Activated T-helper 17 cell treated with anti-CD3 and anti-CD28 coated beads, Interleukin-2, amount 50 U/mL, for 72 hours (primary cell): ENCODE measurements around the gene SH3RF1. TPM values are rescaled to one million over a fixed set of nuclear protein-coding genes. Genes with fewer than 3 reads are reported as not detected.
"Not testable (repeated sequence)": the region's sequence is repeated elsewhere in the genome, so short reads cannot be mapped to it uniquely, and the experiment has no call there.

ENCODE experiments used
- ATAC-seq: fragments of 150-1000 bp; cut with Tn5 transposase; replicated peaks from 2 replicates; pipeline ENCODE4 v1.10.0; 2021; ENCODE audit warnings: mild to moderate bottlenecking, moderate library complexity
- H3K27ac Mint-ChIP-seq: one replicate; pipeline ENCODE4 v1.8.0; 2022; ENCODE audit warnings: mixed read lengths
- H3K27me3 Mint-ChIP-seq: one replicate; pipeline ENCODE4 v1.8.0; 2022; ENCODE audit warnings: mixed read lengths
- H3K36me3 Mint-ChIP-seq: one replicate; pipeline ENCODE4 v1.8.0; 2022; ENCODE audit warnings: low read depth, mild to moderate bottlenecking, mixed read lengths
- H3K4me1 Mint-ChIP-seq: one replicate; pipeline ENCODE4 v1.8.0; 2022; ENCODE audit warnings: mixed read lengths
- H3K4me3 Mint-ChIP-seq: one replicate; pipeline ENCODE4 v1.8.0; 2022; ENCODE audit warnings: mild to moderate bottlenecking, mixed read lengths
- H3K9me3 Mint-ChIP-seq: one replicate; pipeline ENCODE4 v1.8.0; 2022; ENCODE audit warnings: mixed read lengths
- total RNA-seq, 2 donors: library from RNA; stranded (reverse); gene quantifications; one replicate each; pipeline ENCODE4 v1.2.3, GENCODE V29; 2022

Gene SH3RF1
- total RNA-seq, 2 donors from 2014 or later, result 0.26 to 1.4 TPM

- Mint-ChIP-seq H3K27me3 (peaks cover 7% of the 10 kb centered on the region), H3K4me3 (no peak overlapping the region), H3K4me1 (no peaks in the 10 kb centered on the region), H3K9me3 (no peaks in the 10 kb centered on the region), H3K27ac (no peak overlapping the region), H3K36me3 (no peaks in the 10 kb centered on the region)
- no peak for ATAC-seq
Measured at GRCh38 chr4:169286562-169287301, 16.0 kb upstream of the SH3RF1 start.

GRCh38 chr4:169283114-169283509 is 12.4 kb upstream of the SH3RF1 start:
- H3K27me3 Mint-ChIP-seq, result peaks cover 4% of the 10 kb centered on the region
- H3K4me1 Mint-ChIP-seq, result no peaks in the 10 kb centered on the region
- no peaks in the 10 kb centered on the region for H3K36me3 Mint-ChIP-seq
- H3K9me3 Mint-ChIP-seq, result no peaks in the 10 kb centered on the region
- no peak overlapping the region for H3K27ac Mint-ChIP-seq
- H3K4me3 Mint-ChIP-seq, result no peak overlapping the region
- no peak for ATAC-seq

GRCh38 chr4:169282429-169283113 is 11.8 kb upstream of the SH3RF1 start:
- peak; percentile 29 for ATAC-seq
- H3K36me3 Mint-ChIP-seq, result no peaks in the 10 kb centered on the region
- no peaks in the 10 kb centered on the region for H3K4me1 Mint-ChIP-seq
- no peak overlapping the region for H3K4me3 Mint-ChIP-seq
- peaks cover under 1% of the 10 kb centered on the region for H3K27me3 Mint-ChIP-seq
- no peaks in the 10 kb centered on the region for H3K9me3 Mint-ChIP-seq
- H3K27ac Mint-ChIP-seq, result no peak overlapping the region

- H3K36me3 Mint-ChIP-seq, result no peaks in the 10 kb centered on the region
- H3K4me3 Mint-ChIP-seq, result no peak overlapping the region
- H3K27ac Mint-ChIP-seq, result no peak overlapping the region
- H3K27me3 Mint-ChIP-seq, result peaks cover 17% of the 10 kb centered on the region
- no peaks in the 10 kb centered on the region for H3K9me3 Mint-ChIP-seq
- ATAC-seq, result no peak
- no peaks in the 10 kb centered on the region for H3K4me1 Mint-ChIP-seq
Measured at GRCh38 chr4:169279108-169279507, 8.4 kb upstream of the SH3RF1 start.

- no peak overlapping the region for H3K4me3 Mint-ChIP-seq
- H3K27ac Mint-ChIP-seq, result no peak overlapping the region
- H3K36me3 Mint-ChIP-seq, result no peaks in the 10 kb centered on the region
- no peak for ATAC-seq
- H3K4me1 Mint-ChIP-seq, result no peaks in the 10 kb centered on the region
- no peaks in the 10 kb centered on the region for H3K9me3 Mint-ChIP-seq
- H3K27me3 Mint-ChIP-seq, result peaks cover 17% of the 10 kb centered on the region
Measured at GRCh38 chr4:169278624-169279023, 7.9 kb upstream of the SH3RF1 start.

- H3K36me3 Mint-ChIP-seq, H3K4me1 Mint-ChIP-seq, ATAC-seq, H3K4me3 Mint-ChIP-seq, H3K9me3 Mint-ChIP-seq, H3K27ac Mint-ChIP-seq: not testable (repeated sequence)
- H3K27me3 Mint-ChIP-seq, result peaks cover 17% of the 10 kb centered on the region
Measured at GRCh38 chr4:169277838-169278237, 7.1 kb upstream of the SH3RF1 start.

- no peak overlapping the region for H3K27ac Mint-ChIP-seq
- H3K27me3 Mint-ChIP-seq, result peaks cover 27% of the 10 kb centered on the region
- H3K36me3 Mint-ChIP-seq, result no peaks in the 10 kb centered on the region
Measured at GRCh38 chr4:169275180-169275579, 4.4 kb upstream of the SH3RF1 start.

GRCh38 chr4:169274033-169274432 is 3.3 kb upstream of the SH3RF1 start:
- H3K9me3 Mint-ChIP-seq, result no peaks in the 10 kb centered on the region
- no peaks in the 10 kb centered on the region for H3K4me1 Mint-ChIP-seq
- no peak overlapping the region for H3K27ac Mint-ChIP-seq
- ATAC-seq, result no peak
- peaks cover 34% of the 10 kb centered on the region for H3K27me3 Mint-ChIP-seq
- no peak overlapping the region for H3K4me3 Mint-ChIP-seq
- H3K36me3 Mint-ChIP-seq, result no peaks in the 10 kb centered on the region

More at GRCh38 chr4:169275180-169275579, 4.4 kb upstream of the SH3RF1 start:
- no peak for ATAC-seq
- Mint-ChIP-seq H3K9me3 (no peaks in the 10 kb centered on the region), H3K4me1 (no peaks in the 10 kb centered on the region), H3K4me3 (no peak overlapping the region)

GRCh38 chr4:169272265-169272886 is 1.6 kb upstream of the SH3RF1 start:
- no peaks in the 10 kb centered on the region for H3K36me3 Mint-ChIP-seq
- no peak overlapping the region for H3K27ac Mint-ChIP-seq
- H3K4me3 Mint-ChIP-seq, result no peak overlapping the region
- no peaks in the 10 kb centered on the region for H3K9me3 Mint-ChIP-seq
- no peaks in the 10 kb centered on the region for H3K4me1 Mint-ChIP-seq
- H3K27me3 Mint-ChIP-seq, result peaks cover 39% of the 10 kb centered on the region
- no peak for ATAC-seq

- Mint-ChIP-seq H3K4me3 (peak overlapping the region; percentile 7), H3K36me3 (no peaks in the 10 kb centered on the region), H3K9me3 (no peaks in the 10 kb centered on the region), H3K27me3 (peaks cover 45% of the 10 kb centered on the region), H3K4me1 (no peaks in the 10 kb centered on the region), H3K27ac (no peak overlapping the region)
- no peak for ATAC-seq
Measured at GRCh38 chr4:169271692-169272007, 894 bp upstream of the SH3RF1 start.

GRCh38 chr4:169269916-169270809 is 593 bp downstream of the SH3RF1 start:
- peaks cover 44% of the 10 kb centered on the region for H3K27me3 Mint-ChIP-seq
- H3K4me3 Mint-ChIP-seq, result peak overlapping the region; percentile 52
- H3K36me3 Mint-ChIP-seq, result no peaks in the 10 kb centered on the region
- no peaks in the 10 kb centered on the region for H3K4me1 Mint-ChIP-seq
- H3K27ac Mint-ChIP-seq, result no peak overlapping the region
- peak; percentile 71 for ATAC-seq
- no peaks in the 10 kb centered on the region for H3K9me3 Mint-ChIP-seq

GRCh38 chr4:169268951-169269760 is 1.6 kb downstream of the SH3RF1 start:
- peaks cover 44% of the 10 kb centered on the region for H3K27me3 Mint-ChIP-seq
- H3K4me1 Mint-ChIP-seq, result no peaks in the 10 kb centered on the region
- peak overlapping the region; percentile 52 for H3K4me3 Mint-ChIP-seq
- no peak overlapping the region for H3K27ac Mint-ChIP-seq
- ATAC-seq, result no peak
- H3K36me3 Mint-ChIP-seq, result no peaks in the 10 kb centered on the region
- H3K9me3 Mint-ChIP-seq, result no peaks in the 10 kb centered on the region

- H3K4me1 Mint-ChIP-seq, result no peaks in the 10 kb centered on the region
- no peaks in the 10 kb centered on the region for H3K36me3 Mint-ChIP-seq
- no peak overlapping the region for H3K27ac Mint-ChIP-seq
- no peak for ATAC-seq
- no peaks in the 10 kb centered on the region for H3K9me3 Mint-ChIP-seq
- peaks cover 47% of the 10 kb centered on the region for H3K27me3 Mint-ChIP-seq
- no peak overlapping the region for H3K4me3 Mint-ChIP-seq
Measured at GRCh38 chr4:169267070-169267469, 3.7 kb downstream of the SH3RF1 start.

GRCh38 chr4:169266661-169267060 is 4.1 kb downstream of the SH3RF1 start:
- H3K27me3 Mint-ChIP-seq, result peaks cover 45% of the 10 kb centered on the region
- no peaks in the 10 kb centered on the region for H3K4me1 Mint-ChIP-seq
- no peak overlapping the region for H3K4me3 Mint-ChIP-seq
- no peak for ATAC-seq
- H3K27ac Mint-ChIP-seq, result no peak overlapping the region
- H3K9me3 Mint-ChIP-seq, result no peaks in the 10 kb centered on the region
- H3K36me3 Mint-ChIP-seq, result no peaks in the 10 kb centered on the region
